PC-3 (cell line): ENCODE data around the gene DENND2A. TPM values are rescaled to one million over a fixed set of nuclear protein-coding genes. Genes with fewer than 3 reads are reported as not detected.

Experiments
- ATAC-seq: fragments of 200-7000 bp; cut with Tn5 transposase; 2 replicates; pipeline ENCODE4 v1.9.1; 2020; ENCODE audit warnings: mild to moderate bottlenecking, moderate library complexity
- BruUV-seq: library from RNA; stranded (reverse); fragments of 400-500 nt; replicated peaks from 2 replicates; lab custom pipeline; 2021; lab: Mats Ljungman, UMichigan
- CTCF ChIA-PET: fragments of 300-600 bp; sonication (Branson Sonifier 250); formaldehyde crosslinking; loops from one replicate; lab custom pipeline; 2022; ENCODE audit warnings: antibody characterized with exemption; lab: Charles Lee
- POLR2A ChIA-PET: fragments of 300-600 bp; sonication (Branson Sonifier 250); formaldehyde crosslinking; loops from one replicate; lab custom pipeline; 2022; ENCODE audit warnings: antibody characterized with exemption; ENCODE audit not compliant: unreplicated experiment; lab: Charles Lee
- DNase-seq: peaks from one replicate; pipeline ENCODE4 v3.0.0-alpha.2; 2015
- H2AFZ ChIP-seq: fragments of 300-600 bp; sonication (generic); 2 replicates; pipeline ENCODE4 v1.6.0; 2016; ENCODE audit warnings: antibody characterized with exemption, low read length
- H3F3A ChIP-seq: fragments of 300-600 bp; sonication (generic); one replicate; pipeline ENCODE4 v1.6.0; 2017; ENCODE audit warnings: antibody characterized with exemption, low read length, control low read depth, mild to moderate bottlenecking; ENCODE audit not compliant: unreplicated experiment
- H3K27ac ChIP-seq: fragments of 300-600 bp; sonication (generic); 2 replicates; pipeline ENCODE4 v1.5.1; 2016; ENCODE audit warnings: mild to moderate bottlenecking, low read length
- H3K27me3 ChIP-seq: fragments of 300-600 bp; sonication (generic); 2 replicates; pipeline ENCODE4 v1.6.1; 2016; ENCODE audit warnings: low read length, mixed read lengths
- H3K36me3 ChIP-seq: fragments of 300-600 bp; sonication (generic); 2 replicates; pipeline ENCODE4 v1.6.1; 2016; ENCODE audit warnings: low read depth, mixed run types, low read length, mixed read lengths
- H3K4me1 ChIP-seq: fragments of 300-600 bp; sonication (generic); 2 replicates; pipeline ENCODE4 v1.5.1; 2016; ENCODE audit warnings: low read length; ENCODE audit not compliant: insufficient read depth
- H3K4me2 ChIP-seq: fragments of 300-600 bp; sonication (generic); 2 replicates; pipeline ENCODE4 v1.6.0; 2016; ENCODE audit warnings: low read length
- H3K4me3 ChIP-seq: fragments of 300-600 bp; sonication (generic); 2 replicates; pipeline ENCODE4 v1.5.1; 2016; ENCODE audit warnings: mild to moderate bottlenecking, low read length, mixed read lengths
- H3K79me2 ChIP-seq: fragments of 300-600 bp; sonication (generic); 2 replicates; pipeline ENCODE4 v1.6.1; 2017; ENCODE audit warnings: low read length, mixed read lengths
- H3K9ac ChIP-seq: fragments of 300-600 bp; sonication (generic); 2 replicates; pipeline ENCODE4 v1.6.0; 2016; ENCODE audit warnings: mild to moderate bottlenecking, low read length
- H3K9me2 ChIP-seq: fragments of 300-600 bp; sonication (generic); replicated peaks from 2 replicates; pipeline ENCODE4 v1.6.1; 2016; ENCODE audit warnings: mixed run types, low read length, mixed read lengths
- H3K9me3 ChIP-seq: fragments of 300-600 bp; sonication (generic); 2 replicates; pipeline ENCODE4 v1.6.1; 2016; ENCODE audit warnings: low read length, mixed read lengths
- H4K20me1 ChIP-seq: fragments of 300-600 bp; sonication (generic); 2 replicates; pipeline ENCODE4 v1.6.1; 2016; ENCODE audit warnings: low read length, mixed read lengths
- EZH2 ChIP-seq: fragments of 300-600 bp; sonication (generic); IDR thresholded peaks from one replicate; pipeline ENCODE4 v1.6.1; 2017; ENCODE audit warnings: antibody characterized with exemption, mild to moderate bottlenecking, low read length; ENCODE audit not compliant: unreplicated experiment
- EZH2phosphoT487 ChIP-seq: fragments of 300-600 bp; sonication (generic); IDR thresholded peaks from 2 replicates; pipeline ENCODE4 v1.6.1; 2018; ENCODE audit warnings: mild to moderate bottlenecking, antibody characterized with exemption, low read length, borderline replicate concordance
- intact Hi-C: fragments of 100-400 bp; cut with micrococcal nuclease; formaldehyde crosslinking; loops from 2 replicates; pipeline ENCODE4 v1.9.0; 2023
- total RNA-seq: library from RNA; depleted of rRNA; stranded (reverse); fragments of >200 nt; gene quantifications from 2 replicates; pipeline ENCODE4 v1.2.3, GENCODE V29; 2014
- TF ChIP-seq, protein P1 (sequence below): fragments of 300-600 bp; sonication (generic); conservative IDR thresholded peaks from 2 replicates; pipeline ENCODE4 v1.5.1; 2017; ENCODE audit warnings: antibody characterized with exemption, low read depth, mild to moderate bottlenecking, low read length

Gene DENND2A
- total RNA-seq, 1 experiment from 2014 or later = 8.9 TPM

DNA sequence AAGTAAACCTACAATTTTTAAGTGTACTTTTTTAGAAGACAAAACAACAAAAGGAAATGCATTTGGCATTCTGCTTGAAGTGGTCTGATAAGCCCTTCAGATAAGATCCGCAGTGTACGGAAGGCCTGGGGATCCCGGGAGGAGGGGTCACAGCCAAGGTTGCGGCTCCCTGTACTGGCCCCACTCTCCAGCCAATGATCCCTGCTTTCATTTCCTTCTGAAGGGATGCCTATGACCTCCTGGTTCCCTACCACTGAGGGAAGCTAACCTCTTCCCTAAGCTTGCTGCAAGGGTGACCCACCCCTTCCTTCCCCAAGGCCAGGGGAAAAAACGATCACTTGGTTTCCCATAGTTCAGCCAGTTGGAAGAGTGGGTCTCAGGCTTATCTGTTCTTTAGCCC lies 5.3 kb downstream of the DENND2A start:
- ATAC-seq (no peak), DNase-seq (no peak)
- peaks cover 30% of the 10 kb centered on the region for H3K79me2 ChIP-seq
- no peaks in the 10 kb centered on the region for H3F3A ChIP-seq
- CTCF ChIA-PET = no interaction called here
- TF ChIP-seq, protein P1, sequence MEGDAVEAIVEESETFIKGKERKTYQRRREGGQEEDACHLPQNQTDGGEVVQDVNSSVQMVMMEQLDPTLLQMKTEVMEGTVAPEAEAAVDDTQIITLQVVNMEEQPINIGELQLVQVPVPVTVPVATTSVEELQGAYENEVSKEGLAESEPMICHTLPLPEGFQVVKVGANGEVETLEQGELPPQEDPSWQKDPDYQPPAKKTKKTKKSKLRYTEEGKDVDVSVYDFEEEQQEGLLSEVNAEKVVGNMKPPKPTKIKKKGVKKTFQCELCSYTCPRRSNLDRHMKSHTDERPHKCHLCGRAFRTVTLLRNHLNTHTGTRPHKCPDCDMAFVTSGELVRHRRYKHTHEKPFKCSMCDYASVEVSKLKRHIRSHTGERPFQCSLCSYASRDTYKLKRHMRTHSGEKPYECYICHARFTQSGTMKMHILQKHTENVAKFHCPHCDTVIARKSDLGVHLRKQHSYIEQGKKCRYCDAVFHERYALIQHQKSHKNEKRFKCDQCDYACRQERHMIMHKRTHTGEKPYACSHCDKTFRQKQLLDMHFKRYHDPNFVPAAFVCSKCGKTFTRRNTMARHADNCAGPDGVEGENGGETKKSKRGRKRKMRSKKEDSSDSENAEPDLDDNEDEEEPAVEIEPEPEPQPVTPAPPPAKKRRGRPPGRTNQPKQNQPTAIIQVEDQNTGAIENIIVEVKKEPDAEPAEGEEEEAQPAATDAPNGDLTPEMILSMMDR = no peak
- TF ChIP-seq EZH2phosphoT487 = no peak
- no peak for TF ChIP-seq EZH2
- H3K4me1 ChIP-seq = peaks cover 10% of the 10 kb centered on the region; the same call in 1 of the 2 replicates
- no peak overlapping the region for H2AFZ ChIP-seq
- H3K27me3 ChIP-seq = no peaks in the 10 kb centered on the region
- H3K9me3 ChIP-seq = no peaks in the 10 kb centered on the region
- no TSS peak for BruUV-seq
- H3K4me3 ChIP-seq = no peak overlapping the region
- no peaks in the 10 kb centered on the region for H3K36me3 ChIP-seq
- H3K9ac ChIP-seq = no peak overlapping the region
- H4K20me1 ChIP-seq = no peaks in the 10 kb centered on the region
- H3K9me2 ChIP-seq = no peaks in the 10 kb centered on the region
- intact Hi-C loops = no loop called here
- no peak overlapping the region for H3K4me2 ChIP-seq
- POLR2A ChIA-PET = no interaction called here
- no peak overlapping the region for H3K27ac ChIP-seq

DNA sequence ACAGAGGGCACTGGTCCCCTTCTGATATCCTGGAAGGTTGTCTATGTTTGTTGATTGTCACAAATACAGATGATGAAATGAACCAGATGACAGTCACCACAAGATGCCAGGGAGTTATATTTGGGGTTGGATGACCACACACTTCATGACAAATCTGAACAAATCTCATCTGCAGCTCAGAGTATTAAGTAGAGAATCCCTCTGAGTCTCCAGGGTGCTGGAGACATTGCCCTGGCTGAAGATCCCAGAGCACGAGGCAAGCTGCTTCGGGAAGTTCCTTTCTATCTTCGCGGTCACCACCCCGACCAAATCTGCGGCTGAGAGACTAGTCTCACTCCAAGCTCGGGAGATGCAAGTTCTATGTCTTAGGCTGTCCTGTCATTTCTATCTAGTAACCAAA lies 9.0 kb downstream of the DENND2A start:
- no peak overlapping the region for H2AFZ ChIP-seq
- CTCF ChIA-PET = no interaction called here
- intact Hi-C loops = no loop called here
- no peaks in the 10 kb centered on the region for H3K79me2 ChIP-seq
- BruUV-seq = no TSS peak
- no peaks in the 10 kb centered on the region for H4K20me1 ChIP-seq
- DNase-seq (no peak), ATAC-seq (no peak)
- peaks cover 11% of the 10 kb centered on the region for H3K4me1 ChIP-seq
- H3K9me3 ChIP-seq = no peaks in the 10 kb centered on the region
- no peaks in the 10 kb centered on the region for H3K9me2 ChIP-seq
- H3F3A ChIP-seq = no peaks in the 10 kb centered on the region
- H3K27me3 ChIP-seq = no peaks in the 10 kb centered on the region
- H3K36me3 ChIP-seq = no peaks in the 10 kb centered on the region
- H3K4me3 ChIP-seq = no peak overlapping the region
- no peak overlapping the region for H3K9ac ChIP-seq
- H3K27ac ChIP-seq = no peak overlapping the region
- H3K4me2 ChIP-seq = no peak overlapping the region
- no peak for TF ChIP-seq EZH2
- TF ChIP-seq EZH2phosphoT487 = no peak
- TF ChIP-seq, protein P1 = no peak
- POLR2A ChIA-PET = no interaction called here

DNA sequence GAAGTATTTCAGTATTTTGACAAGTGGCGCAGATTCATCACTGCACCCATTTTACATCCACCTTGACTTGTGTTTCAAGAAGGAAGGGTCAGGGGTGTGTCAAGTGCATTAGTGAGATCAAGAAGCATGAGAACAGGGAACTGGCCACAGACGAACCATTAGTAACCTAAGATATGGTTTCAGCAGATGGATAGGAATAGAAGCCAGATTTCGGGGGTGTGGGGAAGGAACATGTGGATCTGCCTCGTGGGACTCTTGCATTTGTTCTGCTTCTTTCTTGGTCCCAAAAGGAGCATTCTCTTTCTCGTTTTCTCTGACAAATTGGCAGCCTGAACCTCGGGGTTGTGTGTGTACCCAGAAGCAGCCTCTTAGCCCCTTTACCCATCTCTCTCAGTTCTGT lies 9.6 kb downstream of the DENND2A start:
- Histone ChIP-seq H3K36me3 (no peaks in the 10 kb centered on the region), H3K4me2 (no peak overlapping the region), H3K4me3 (no peak overlapping the region), H3K27me3 (no peaks in the 10 kb centered on the region), H3K4me1 (peaks cover 17% of the 10 kb centered on the region), H4K20me1 (no peaks in the 10 kb centered on the region), H2AFZ (no peak overlapping the region), H3K27ac (no peak overlapping the region), H3F3A (no peaks in the 10 kb centered on the region), H3K9me2 (no peaks in the 10 kb centered on the region), H3K9ac (no peak overlapping the region), H3K79me2 (no peaks in the 10 kb centered on the region), H3K9me3 (no peaks in the 10 kb centered on the region)
- DNase-seq = no peak
- intact Hi-C loops = no loop called here
- no peak for ATAC-seq
- CTCF ChIA-PET = no interaction called here
- BruUV-seq = no TSS peak
- POLR2A ChIA-PET = no interaction called here
- TF ChIP-seq, protein P1 = no peak
